Measurements from ENCODE around the gene TRIM24. TPM values are rescaled to one million over a fixed set of nuclear protein-coding genes. Genes with fewer than 3 reads are reported as not detected.
"Not testable (repeated sequence)": the region's sequence is repeated elsewhere in the genome, so short reads cannot be mapped to it uniquely, and the experiment has no call there.

The TRIM24 gene
- total RNA-seq, 3 donors from 2014 or later: 17.5 to 21.2 (median 18.9) TPM

DNA sequence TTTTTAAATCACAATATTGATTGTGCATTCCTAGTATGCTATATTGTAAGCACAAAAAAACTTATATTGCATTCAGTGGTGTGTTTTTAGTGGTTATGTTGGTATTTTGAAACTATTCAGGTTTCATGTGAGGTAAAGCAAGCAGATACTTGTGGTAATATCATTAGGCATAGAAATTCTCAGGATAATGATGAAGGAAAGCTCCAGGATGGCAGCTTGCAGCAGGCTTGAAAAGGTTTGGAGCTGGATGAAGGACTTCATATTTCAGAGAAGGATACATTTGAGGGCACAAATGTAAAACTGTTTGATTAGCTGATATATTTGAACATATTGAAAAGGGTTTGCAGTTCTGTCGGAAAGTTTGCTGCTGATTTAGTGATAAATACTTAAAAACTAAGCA, 17.5 kb downstream of the TRIM24 start:
- H3K9me3 ChIP-seq: no peaks in the 10 kb centered on the region
- TF ChIP-seq CTCF (IDR thresholded peaks at IDR 0.05): no peak
- no peaks in the 10 kb centered on the region for H3K36me3 ChIP-seq (ENCODE audit: low read depth)
- intact Hi-C loops (cut with DNase I, micrococcal nuclease): no loop called here
- DNase-seq (no peak), ATAC-seq (no peak)
- no peak overlapping the region for H3K4me3 ChIP-seq
- H3K4me1 ChIP-seq (ENCODE audit: low read depth): peaks cover 30% of the 10 kb centered on the region

DNA sequence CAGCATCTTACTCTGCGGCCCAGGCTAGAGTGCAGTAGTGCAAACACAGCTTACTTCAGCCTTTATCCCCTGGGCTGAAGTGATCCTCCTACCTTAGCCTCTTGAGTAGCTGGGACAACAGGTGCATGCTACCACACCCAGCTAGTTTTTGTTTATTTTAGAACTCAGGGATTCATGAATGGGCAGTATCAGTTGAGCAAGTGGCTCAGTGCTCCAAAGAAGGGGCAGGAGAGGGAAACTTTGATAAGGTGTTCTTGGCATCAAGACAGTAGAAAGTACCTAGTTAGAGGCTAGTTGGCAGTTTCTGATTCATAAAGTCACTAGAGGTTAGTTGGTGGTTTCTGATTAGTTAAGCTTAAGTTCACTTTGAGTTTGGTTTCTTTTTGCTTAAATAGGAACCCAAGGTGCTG, 18.4 kb downstream of the TRIM24 start:
- no peak for TF ChIP-seq CTCF (IDR thresholded peaks at IDR 0.05)
- no peak for DNase-seq
- intact Hi-C loops (cut with DNase I, micrococcal nuclease): no loop called here
- peak; percentile 93 for ATAC-seq
- Histone ChIP-seq H3K4me1 (ENCODE audit: low read depth) (peaks cover 30% of the 10 kb centered on the region), H3K36me3 (ENCODE audit: low read depth) (no peaks in the 10 kb centered on the region), H3K4me3 (no peak overlapping the region), H3K9me3 (no peaks in the 10 kb centered on the region)

GRCh38 chr7:138480527-138480926, 20.5 kb downstream of the TRIM24 start:
- intact Hi-C loops (cut with DNase I, micrococcal nuclease): no loop called here
- Histone ChIP-seq H3K36me3 (ENCODE audit: low read depth) (no peaks in the 10 kb centered on the region), H3K4me1 (ENCODE audit: low read depth) (peaks cover 29% of the 10 kb centered on the region), H3K9me3 (no peaks in the 10 kb centered on the region), H3K4me3 (no peak overlapping the region)
- DNase-seq (no peak), ATAC-seq (no peak)
- TF ChIP-seq CTCF (IDR thresholded peaks at IDR 0.05): no peak

GRCh38 chr7:138481447-138482380, 21.7 kb downstream of the TRIM24 start:
- no peaks in the 10 kb centered on the region for H3K36me3 ChIP-seq (ENCODE audit: low read depth)
- ATAC-seq: no peak
- H3K9me3 ChIP-seq: no peaks in the 10 kb centered on the region
- intact Hi-C loops (cut with DNase I, micrococcal nuclease): no loop called here
- DNase-seq: no peak
- no peak overlapping the region for H3K4me3 ChIP-seq
- no peak for TF ChIP-seq CTCF (IDR thresholded peaks at IDR 0.05)
- peaks cover 20% of the 10 kb centered on the region for H3K4me1 ChIP-seq (ENCODE audit: low read depth)

- Histone ChIP-seq H3K36me3 (ENCODE audit: low read depth) (no peaks in the 10 kb centered on the region), H3K9me3 (no peaks in the 10 kb centered on the region), H3K4me1 (ENCODE audit: low read depth) (peaks cover 3% of the 10 kb centered on the region), H3K4me3 (no peak overlapping the region)
- ATAC-seq: no peak
- intact Hi-C loops (cut with DNase I, micrococcal nuclease): no loop called here
- no peak for DNase-seq
- no peak for TF ChIP-seq CTCF (IDR thresholded peaks at IDR 0.05)
Measured at GRCh38 chr7:138483531-138483930, 23.5 kb downstream of the TRIM24 start.

GRCh38 chr7:138485508-138485907, 25.4 kb downstream of the TRIM24 start:
- not testable (repeated sequence) for ATAC-seq; H3K4me1 ChIP-seq (ENCODE audit: low read depth)

GRCh38 chr7:138489139-138489538, 29.1 kb downstream of the TRIM24 start:
- H3K4me1 ChIP-seq (ENCODE audit: low read depth); DNase-seq; intact Hi-C loops (cut with DNase I, micrococcal nuclease): not testable (repeated sequence)

More at GRCh38 chr7:138485508-138485907, 25.4 kb downstream of the TRIM24 start:
- DNase-seq; H3K9me3 ChIP-seq; H3K36me3 ChIP-seq (ENCODE audit: low read depth); H3K4me3 ChIP-seq; intact Hi-C loops (cut with DNase I, micrococcal nuclease): not testable (repeated sequence)

More at GRCh38 chr7:138489139-138489538, 29.1 kb downstream of the TRIM24 start:
- not testable (repeated sequence) for H3K9me3 ChIP-seq; ATAC-seq; H3K36me3 ChIP-seq (ENCODE audit: low read depth); H3K4me3 ChIP-seq

Data from mucosa of descending colon (tissue), 3 donors.